Measurements from ENCODE around the gene CLIP1.

CLIP1 gene

DNA sequence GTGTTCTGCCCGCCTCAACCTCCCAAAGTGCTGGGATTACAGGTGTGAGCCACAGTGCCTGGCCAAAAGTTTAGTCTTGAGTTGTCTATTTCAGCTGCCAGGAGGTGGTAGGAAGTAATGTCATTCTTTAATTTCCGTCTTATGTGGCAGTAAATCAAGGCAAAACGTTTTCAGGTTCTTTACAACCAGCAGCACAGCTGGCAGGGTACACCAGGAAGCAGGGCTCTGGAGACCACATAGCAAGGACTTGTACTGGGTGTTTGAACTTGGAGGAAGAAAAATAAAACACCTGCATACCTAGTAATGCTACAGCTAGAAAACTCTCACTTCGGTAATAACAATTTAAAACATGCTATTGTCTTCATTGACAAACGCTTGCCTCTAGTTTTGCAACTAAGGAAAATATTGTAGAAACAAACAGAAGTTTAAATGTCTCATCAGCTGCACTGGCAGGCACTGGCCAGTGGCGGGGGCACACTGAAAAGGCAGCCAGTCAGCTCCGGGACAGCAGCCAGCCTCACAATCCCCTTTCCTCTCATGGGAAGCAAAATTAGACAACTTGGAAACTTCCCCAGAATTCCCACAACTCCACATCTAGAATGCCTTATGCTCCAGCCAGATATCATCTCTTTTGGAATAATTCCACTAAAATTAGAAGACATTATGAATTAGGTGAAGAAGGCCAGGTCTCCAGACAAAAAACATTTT is 72.2 kb downstream of the CLIP1 start:
- no peak overlapping the region for H3K4me3 ChIP-seq (ENCODE audit: low read depth, low read length)
- TF ChIP-seq CTCF (IDR thresholded peaks at IDR 0.05; ENCODE audit: borderline replicate concordance, insufficient read depth, low read depth, low read length), result no peak

- no peak overlapping the region for H3K4me3 ChIP-seq (ENCODE audit: low read depth, low read length)
- TF ChIP-seq CTCF (IDR thresholded peaks at IDR 0.05; ENCODE audit: borderline replicate concordance, insufficient read depth, low read depth, low read length), result no peak
Observed at GRCh38 chr12:122349078-122349477, 73.4 kb downstream of the CLIP1 start.

GRCh38 chr12:122348505-122348904 is 74.0 kb downstream of the CLIP1 start:
- TF ChIP-seq CTCF (IDR thresholded peaks at IDR 0.05; ENCODE audit: borderline replicate concordance, insufficient read depth, low read depth, low read length), result no peak
- H3K4me3 ChIP-seq (ENCODE audit: low read depth, low read length), result no peak overlapping the region

DNA sequence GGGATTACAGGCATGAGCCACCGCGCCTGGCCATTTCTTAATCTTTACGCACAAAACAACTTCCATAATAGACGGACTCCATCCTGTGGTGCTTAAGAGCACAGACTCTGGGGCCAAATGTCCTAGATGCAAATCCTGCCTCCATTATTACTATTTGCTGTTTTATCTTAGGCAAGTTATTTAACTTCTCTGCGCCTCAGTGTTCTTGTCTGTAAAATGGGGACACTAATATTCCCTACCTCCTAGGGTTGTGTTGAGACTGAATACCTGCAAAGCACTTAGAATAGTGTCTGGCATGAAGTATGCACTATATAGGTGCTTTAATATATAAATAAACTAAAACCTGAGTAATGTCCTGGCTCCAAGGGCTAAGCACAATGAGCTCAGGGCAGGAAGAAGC is 76.4 kb downstream of the CLIP1 start:
- no peak for TF ChIP-seq CTCF (IDR thresholded peaks at IDR 0.05; ENCODE audit: borderline replicate concordance, insufficient read depth, low read depth, low read length)
- no peak overlapping the region for H3K4me3 ChIP-seq (ENCODE audit: low read depth, low read length)

GRCh38 chr12:122345042-122345441 is 77.4 kb downstream of the CLIP1 start:
- TF ChIP-seq CTCF (IDR thresholded peaks at IDR 0.05; ENCODE audit: borderline replicate concordance, insufficient read depth, low read depth, low read length), result no peak
- H3K4me3 ChIP-seq (ENCODE audit: low read depth, low read length), result no peak overlapping the region

DNA sequence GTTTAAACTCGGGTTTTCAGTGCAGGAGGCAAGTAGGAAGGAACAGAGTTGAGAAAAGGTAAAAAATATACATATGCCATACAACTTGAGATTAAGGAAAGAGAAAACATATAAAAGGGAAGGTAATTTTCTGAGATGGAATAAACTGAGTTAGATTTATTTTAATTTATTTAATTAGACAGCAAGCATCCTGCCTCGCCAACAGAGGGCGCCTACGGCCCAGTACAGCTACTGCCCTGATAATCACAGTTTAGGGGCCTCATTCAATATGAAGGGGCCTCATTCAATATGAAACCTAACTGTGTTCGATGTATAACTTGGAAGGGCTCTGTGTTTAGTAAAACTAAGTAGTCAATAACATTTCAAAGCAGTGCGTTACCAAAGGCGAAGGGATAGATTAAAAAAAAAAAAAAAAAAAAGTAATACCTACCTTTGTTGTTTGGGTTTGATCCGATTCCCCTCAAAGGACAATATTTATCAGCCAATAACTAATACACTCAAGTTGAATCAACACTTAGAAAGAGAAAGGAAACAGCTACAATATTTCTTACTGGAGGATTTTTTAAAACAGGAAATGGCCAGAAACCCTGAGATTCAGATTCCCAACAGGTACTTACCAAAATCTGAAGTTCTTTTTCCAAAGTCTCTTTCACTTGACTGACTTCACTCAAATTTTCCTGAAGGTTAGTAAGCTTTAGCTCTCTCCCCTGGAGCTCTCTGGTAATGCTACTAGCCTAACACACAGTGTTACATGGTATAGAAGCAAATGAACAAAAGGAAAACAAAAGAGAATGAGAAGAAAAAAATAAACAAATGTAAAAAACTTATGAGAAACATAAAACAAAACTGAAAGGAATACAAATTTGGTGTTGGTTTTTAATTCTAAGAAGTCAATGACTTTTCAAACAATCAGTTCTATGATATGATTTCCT is 86.2 kb downstream of the CLIP1 start:
- peak; percentile 65 for TF ChIP-seq CTCF (IDR thresholded peaks at IDR 0.05; ENCODE audit: borderline replicate concordance, insufficient read depth, low read depth, low read length)
- H3K4me3 ChIP-seq (ENCODE audit: low read depth, low read length), result no peak overlapping the region

All from GM12875 (cell line).